HepG2 (cell line): ENCODE measurements around the gene RRN3. TPM values are rescaled to one million over a fixed set of nuclear protein-coding genes. Genes with fewer than 3 reads are reported as not detected.
A peak's percentile ranks its signal among the peaks of the same experiment; 100 is the strongest.

Experiments
- ATF2 ChIP-seq: sonication (generic); formaldehyde crosslinking; IDR thresholded peaks from 2 replicates; pipeline ENCODE4 v1.4.0; 2020; ENCODE audit warnings: missing genetic modification reagents
- E2F2 ChIP-seq: sonication (generic); formaldehyde crosslinking; IDR thresholded peaks from 2 replicates; pipeline ENCODE4 v1.4.0; 2020; ENCODE audit warnings: missing genetic modification reagents, borderline replicate concordance
- KLF13 ChIP-seq: sonication (generic); formaldehyde crosslinking; IDR thresholded peaks from 2 replicates; pipeline ENCODE4 v1.4.0; 2020; ENCODE audit warnings: mild to moderate bottlenecking, missing genetic modification reagents
- MIXL1 ChIP-seq: IDR thresholded peaks from 2 replicates; pipeline ENCODE4 v1.6.1; 2016
- MLX ChIP-seq: IDR thresholded peaks from 2 replicates; pipeline ENCODE4 v1.6.1; 2016
- MYC ChIP-seq: sonication (generic); formaldehyde crosslinking; IDR thresholded peaks from 2 replicates; pipeline ENCODE4 v1.9.0; 2021; ENCODE audit warnings: missing genetic modification reagents, borderline replicate concordance
- NFE2L1 ChIP-seq: sonication (generic); formaldehyde crosslinking; IDR thresholded peaks from 2 replicates; pipeline ENCODE4 v1.4.0; 2020; ENCODE audit warnings: missing genetic modification reagents, mild to moderate bottlenecking, borderline replicate concordance
- PHF20 ChIP-seq: sonication (generic); formaldehyde crosslinking; IDR thresholded peaks from 2 replicates; pipeline ENCODE4 v1.5.0; 2020; ENCODE audit warnings: mild to moderate bottlenecking, missing genetic modification reagents
- PHF8 ChIP-seq: sonication (generic); formaldehyde crosslinking; IDR thresholded peaks from 2 replicates; pipeline ENCODE4 v1.5.0; 2020; ENCODE audit warnings: missing genetic modification reagents
- SAP130 ChIP-seq: IDR thresholded peaks from 2 replicates; pipeline ENCODE4 v1.6.1; 2016; ENCODE audit warnings: low read depth
- SNAPC5 ChIP-seq: sonication (generic); formaldehyde crosslinking; IDR thresholded peaks from 2 replicates; pipeline ENCODE4 v1.8.1; 2023; ENCODE audit warnings: mild to moderate bottlenecking, missing genetic modification reagents, borderline replicate concordance
- ZBTB49 ChIP-seq: sonication (generic); formaldehyde crosslinking; IDR thresholded peaks from 2 replicates; pipeline ENCODE4 v1.4.0; 2020; ENCODE audit warnings: missing genetic modification reagents, borderline replicate concordance
- ZNF770 ChIP-seq: sonication (generic); formaldehyde crosslinking; IDR thresholded peaks from 2 replicates; pipeline ENCODE4 v1.5.0; 2020; ENCODE audit warnings: mild to moderate bottlenecking, missing genetic modification reagents
- ZNF782 ChIP-seq: sonication (generic); formaldehyde crosslinking; IDR thresholded peaks from 2 replicates; pipeline ENCODE4 v1.4.0; 2020; ENCODE audit warnings: missing genetic modification reagents, mild to moderate bottlenecking, borderline replicate concordance
- ZSCAN29 ChIP-seq: sonication (generic); formaldehyde crosslinking; conservative IDR thresholded peaks from 2 replicates; pipeline ENCODE4 v1.4.0; 2020; ENCODE audit warnings: mild to moderate bottlenecking, missing genetic modification reagents
- polyA plus RNA-seq, 8 experiments: library from polyadenylated mRNA; depleted of rRNA in 3 of 8; stranded (reverse) in 7 of 8; unstranded in 1 of 8; fragments of >200 nt; fragmentation: Illumina TruSeq in 4 of 8; extraction: Trizol in 4 of 8; gene quantifications; 2 replicates each; pipeline versions ENCODE4 v1.2.1 to v1.2.3, GENCODE V29; 2011 to 2016; ENCODE audit warnings: low read depth in 4 of 8, missing spikeins in 1 of 8, mixed read lengths in 1 of 8; ENCODE audit not compliant: insufficient read depth in 1 of 8
- total RNA-seq, 5 experiments: library from RNA; depleted of rRNA; stranded (reverse); fragments of >200 nt; fragmentation: Illumina TruSeq; extraction: Trizol; gene quantifications; 2 replicates each; pipeline ENCODE4 v1.2.3, GENCODE V29; 2016; ENCODE audit warnings: low read depth in 1 of 5

The RRN3 gene
- total and polyA plus RNA-seq, 2 of the 13 experiments (the other 11 are each of a cell fraction or from before 2014, with no cell fraction given), result 45.8 to 67.0 TPM

- TF ChIP-seq E2F2, result no peak
- TF ChIP-seq MIXL1 (CRISPR knock-in tag), result no peak
- no peak for TF ChIP-seq ATF2 (CRISPR knock-in tag)
- peak; percentile 21 for TF ChIP-seq MYC (CRISPR knock-in tag)
- TF ChIP-seq PHF20 (CRISPR knock-in tag), result no peak
- TF ChIP-seq ZBTB49 (CRISPR knock-in tag), result no peak
- TF ChIP-seq ZNF770, result peak; percentile 59
- peak; percentile 84; the same call in 1 of the 2 replicates for TF ChIP-seq NFE2L1 (CRISPR knock-in tag)
- TF ChIP-seq KLF13, result 0 out of 2 replicates have a peak, but pooled peaks have one; percentile 36
- TF ChIP-seq SAP130, result no peak
- no peak for TF ChIP-seq MLX (CRISPR knock-in tag)
- TF ChIP-seq SNAPC5 (CRISPR knock-in tag), result no peak
- TF ChIP-seq ZNF782, result no peak
- peak; percentile 82 for TF ChIP-seq PHF8
- TF ChIP-seq ZSCAN29 (CRISPR knock-in tag), result 0 out of 2 replicates have a peak, but pooled peaks have one; percentile 39
These were observed 38.7 kb downstream of the RRN3 start (continued) for GRCh38 chr16:15055141-15056053.
